Astrocyte (in vitro differentiated cells and primary cell): ENCODE data around the gene ABI1. TPM values are rescaled to one million over a fixed set of nuclear protein-coding genes. Genes with fewer than 3 reads are reported as not detected.
A peak's percentile ranks its signal among the peaks of the same experiment; 100 is the strongest.
"Not testable (repeated sequence)": the region's sequence is repeated elsewhere in the genome, so short reads cannot be mapped to it uniquely, and the experiment has no call there.

Experiments
- DNase-seq: peaks from one replicate; pipeline ENCODE4 v3.0.0-alpha.2; 2010; ENCODE audit warnings: low read depth
- FAIRE-seq: peaks from 2 replicates; lab custom pipeline; 2011; peaks lifted over from hg19 to GRCh38; lab: Jason Lieb, UNC
- H2AFZ ChIP-seq: 2 replicates; pipeline ENCODE4 v1.6.0; 2012; ENCODE audit warnings: low read depth, low read length, inconsistent platforms
- H3K27ac ChIP-seq: 2 replicates; pipeline ENCODE4 v1.5.1; 2011; ENCODE audit warnings: low read depth, low read length, inconsistent platforms
- H3K27me3 ChIP-seq: 2 replicates; pipeline ENCODE4 v1.6.0; 2011; ENCODE audit warnings: low read length, inconsistent platforms; ENCODE audit not compliant: insufficient read depth
- H3K36me3 ChIP-seq: 2 replicates; pipeline ENCODE4 v1.5.1; 2011; ENCODE audit warnings: low read length, inconsistent platforms; ENCODE audit not compliant: insufficient read depth
- H3K4me1 ChIP-seq: 2 replicates; pipeline ENCODE4 v1.5.1; 2011; ENCODE audit warnings: low read length, inconsistent platforms; ENCODE audit not compliant: insufficient read depth
- H3K4me2 ChIP-seq: 2 replicates; pipeline ENCODE4 v1.6.0; 2012; ENCODE audit warnings: low read length, inconsistent platforms
- H3K4me3 ChIP-seq: 2 replicates; pipeline ENCODE4 v1.5.1; 2011; ENCODE audit warnings: low read depth, mild to moderate bottlenecking, low read length, inconsistent platforms; ENCODE audit not compliant: insufficient read depth
- H3K79me2 ChIP-seq: 2 replicates; pipeline ENCODE4 v1.6.0; 2012; ENCODE audit warnings: mild to moderate bottlenecking, low read length, inconsistent platforms; ENCODE audit not compliant: insufficient read depth
- H3K9ac ChIP-seq: 2 replicates; pipeline ENCODE4 v1.6.0; 2012; ENCODE audit warnings: mild to moderate bottlenecking, low read length, inconsistent platforms
- H3K9me3 ChIP-seq: 2 replicates; pipeline ENCODE4 v1.5.1; 2012; ENCODE audit warnings: low read depth, mild to moderate bottlenecking, low read length, inconsistent platforms; ENCODE audit not compliant: insufficient read depth
- H4K20me1 ChIP-seq: 2 replicates; pipeline ENCODE4 v1.6.0; 2012; ENCODE audit warnings: low read length, inconsistent platforms; ENCODE audit not compliant: insufficient read depth
- H3K27ac Mint-ChIP-seq: one replicate; pipeline ENCODE4 v1.8.0; 2021; ENCODE audit warnings: mild to moderate bottlenecking, mixed read lengths; ENCODE audit not compliant: unreplicated experiment
- H3K27me3 Mint-ChIP-seq: one replicate; pipeline ENCODE4 v1.8.0; 2021; ENCODE audit warnings: low read depth, mixed read lengths; ENCODE audit not compliant: unreplicated experiment
- H3K36me3 Mint-ChIP-seq: one replicate; pipeline ENCODE4 v1.8.0; 2021; ENCODE audit warnings: low read depth, mixed read lengths; ENCODE audit not compliant: unreplicated experiment
- H3K4me1 Mint-ChIP-seq: one replicate; pipeline ENCODE4 v1.8.0; 2021; ENCODE audit warnings: low read depth, mixed read lengths; ENCODE audit not compliant: unreplicated experiment
- H3K4me3 Mint-ChIP-seq: one replicate; pipeline ENCODE4 v1.8.0; 2021; ENCODE audit warnings: mild to moderate bottlenecking, moderate library complexity, mixed read lengths; ENCODE audit not compliant: unreplicated experiment
- H3K9me3 Mint-ChIP-seq: one replicate; pipeline ENCODE4 v1.8.0; 2021; ENCODE audit warnings: mild to moderate bottlenecking, mixed read lengths; ENCODE audit not compliant: unreplicated experiment
- EZH2 ChIP-seq: IDR thresholded peaks from 2 replicates; pipeline ENCODE4 v1.6.1; 2012; ENCODE audit warnings: mild to moderate bottlenecking, low read length, inconsistent platforms; ENCODE audit not compliant: insufficient read depth
- total RNA-seq: library from RNA; stranded (reverse); gene quantifications from 2 replicates; pipeline ENCODE4 v1.2.1, GENCODE V29; 2021
- TF ChIP-seq, protein P1 (sequence below): IDR thresholded peaks from 2 replicates; pipeline ENCODE4 v1.5.1; 2011; ENCODE audit warnings: low read depth, mild to moderate bottlenecking, inconsistent platforms, low read length, moderate library complexity; ENCODE audit not compliant: insufficient read depth

ABI1 gene
- total RNA-seq, 1 donor from 2014 or later: 65.1 TPM

DNA sequence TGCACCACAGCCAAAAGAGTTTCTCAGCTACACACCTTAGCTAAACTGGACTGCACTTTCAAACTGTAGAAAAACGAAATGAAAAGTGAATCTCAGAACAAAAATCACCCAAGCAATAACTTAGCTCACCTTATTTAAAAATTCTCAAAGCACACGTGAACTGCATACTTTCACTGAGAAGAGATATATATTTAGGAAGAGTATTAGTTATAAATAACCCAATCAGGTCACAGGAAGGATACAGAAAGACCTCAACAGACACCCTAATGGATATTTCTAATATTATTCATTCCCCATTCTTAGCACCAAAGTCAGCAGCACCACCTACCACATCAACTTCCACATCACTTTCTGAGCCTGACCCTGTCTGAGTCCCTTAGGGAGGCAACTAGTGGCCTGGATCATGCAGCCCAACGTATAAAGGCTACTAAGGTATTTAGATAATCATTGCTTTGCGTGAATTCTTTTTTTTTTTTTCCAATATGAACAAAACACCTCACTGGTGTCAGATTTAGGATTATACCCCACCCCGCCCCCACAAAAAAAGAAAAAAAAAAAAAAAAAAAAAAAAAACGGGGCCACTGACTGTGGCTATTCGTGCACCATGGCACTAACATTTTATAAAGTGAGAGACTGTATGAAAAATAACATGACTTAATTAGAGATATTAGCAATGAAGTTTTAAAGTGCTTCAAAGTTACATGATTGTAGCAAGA, 2.6 kb downstream of the ABI1 start:
- H3K79me2 ChIP-seq: peaks cover 75% of the 10 kb centered on the region
- peaks cover 16% of the 10 kb centered on the region for H3K4me1 ChIP-seq
- Mint-ChIP-seq H3K9me3 (no peaks in the 10 kb centered on the region), H3K27ac (peak overlapping the region; percentile 91), H3K36me3 (no peaks in the 10 kb centered on the region), H3K4me3 (peak overlapping the region; percentile 96), H3K27me3 (no peaks in the 10 kb centered on the region), H3K4me1 (peaks cover 24% of the 10 kb centered on the region)
- DNase-seq: peak; percentile 37
- peak overlapping the region; percentile 94 for H3K27ac ChIP-seq
- TF ChIP-seq, protein P1, sequence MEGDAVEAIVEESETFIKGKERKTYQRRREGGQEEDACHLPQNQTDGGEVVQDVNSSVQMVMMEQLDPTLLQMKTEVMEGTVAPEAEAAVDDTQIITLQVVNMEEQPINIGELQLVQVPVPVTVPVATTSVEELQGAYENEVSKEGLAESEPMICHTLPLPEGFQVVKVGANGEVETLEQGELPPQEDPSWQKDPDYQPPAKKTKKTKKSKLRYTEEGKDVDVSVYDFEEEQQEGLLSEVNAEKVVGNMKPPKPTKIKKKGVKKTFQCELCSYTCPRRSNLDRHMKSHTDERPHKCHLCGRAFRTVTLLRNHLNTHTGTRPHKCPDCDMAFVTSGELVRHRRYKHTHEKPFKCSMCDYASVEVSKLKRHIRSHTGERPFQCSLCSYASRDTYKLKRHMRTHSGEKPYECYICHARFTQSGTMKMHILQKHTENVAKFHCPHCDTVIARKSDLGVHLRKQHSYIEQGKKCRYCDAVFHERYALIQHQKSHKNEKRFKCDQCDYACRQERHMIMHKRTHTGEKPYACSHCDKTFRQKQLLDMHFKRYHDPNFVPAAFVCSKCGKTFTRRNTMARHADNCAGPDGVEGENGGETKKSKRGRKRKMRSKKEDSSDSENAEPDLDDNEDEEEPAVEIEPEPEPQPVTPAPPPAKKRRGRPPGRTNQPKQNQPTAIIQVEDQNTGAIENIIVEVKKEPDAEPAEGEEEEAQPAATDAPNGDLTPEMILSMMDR: no peak
- no peak for TF ChIP-seq EZH2
- H3K9ac ChIP-seq: peak overlapping the region; percentile 94
- H3K27me3 ChIP-seq: no peaks in the 10 kb centered on the region
- no peaks in the 10 kb centered on the region for H3K36me3 ChIP-seq
- H4K20me1 ChIP-seq: peaks cover 63% of the 10 kb centered on the region
- peak overlapping the region; percentile 86 for H3K4me2 ChIP-seq
- H3K4me3 ChIP-seq: peak overlapping the region; percentile 93
- no peak overlapping the region for H2AFZ ChIP-seq
- H3K9me3 ChIP-seq: no peaks in the 10 kb centered on the region
- no peak for FAIRE-seq

GRCh38 chr10:26857553-26857952, 3.2 kb downstream of the ABI1 start:
- Mint-ChIP-seq H3K4me3 (peak overlapping the region; percentile 96), H3K27ac (peak overlapping the region; percentile 86), H3K4me1 (peaks cover 24% of the 10 kb centered on the region)
- not testable (repeated sequence) for DNase-seq, H3K9me3 Mint-ChIP-seq, H3K27me3 ChIP-seq, H3K9me3 ChIP-seq, FAIRE-seq, H3K36me3 ChIP-seq, H3K4me3 ChIP-seq, H3K27me3 Mint-ChIP-seq, H3K36me3 Mint-ChIP-seq, H2AFZ ChIP-seq
- peaks cover 16% of the 10 kb centered on the region for H3K4me1 ChIP-seq
- peaks cover 81% of the 10 kb centered on the region for H3K79me2 ChIP-seq
- H3K4me2 ChIP-seq: peak overlapping the region; percentile 86
- H3K27ac ChIP-seq: peak overlapping the region; percentile 36
- H3K9ac ChIP-seq: peak overlapping the region; percentile 94
- H4K20me1 ChIP-seq: peaks cover 69% of the 10 kb centered on the region

DNA sequence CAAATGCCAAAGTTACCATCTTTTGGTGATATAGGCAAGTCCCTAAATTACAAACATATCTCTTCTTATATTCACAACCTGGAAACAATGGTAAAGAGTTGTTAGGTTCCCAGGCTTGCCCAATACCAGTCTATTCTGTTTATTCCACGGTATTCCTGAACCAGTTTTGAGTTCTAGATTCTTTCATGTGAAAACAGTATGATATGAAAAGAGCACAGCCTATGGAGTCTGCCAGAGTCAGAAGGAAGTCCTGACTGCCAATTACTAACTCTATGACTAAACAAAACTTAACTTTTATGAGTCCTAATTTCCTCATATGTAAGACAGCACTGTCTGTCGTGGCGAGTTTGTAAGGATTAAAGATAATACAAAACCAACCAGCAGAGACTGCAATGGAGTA, 5.6 kb downstream of the ABI1 start:
- no peak overlapping the region for H3K27ac ChIP-seq
- H3K9ac ChIP-seq: no peak overlapping the region
- DNase-seq: peak; percentile 23
- no peak overlapping the region for H3K27ac Mint-ChIP-seq
- H3K4me2 ChIP-seq: no peak overlapping the region
- H3K4me3 ChIP-seq: no peak overlapping the region
- no peak overlapping the region for H2AFZ ChIP-seq
- no peak overlapping the region for H3K4me3 Mint-ChIP-seq
- peaks cover 99% of the 10 kb centered on the region for H3K79me2 ChIP-seq
- TF ChIP-seq, protein P1: no peak
- TF ChIP-seq EZH2: no peak
- FAIRE-seq: no peak
- peaks cover 16% of the 10 kb centered on the region for H3K4me1 ChIP-seq
- no peaks in the 10 kb centered on the region for H3K36me3 Mint-ChIP-seq
- H3K27me3 Mint-ChIP-seq: no peaks in the 10 kb centered on the region
- no peaks in the 10 kb centered on the region for H3K9me3 ChIP-seq
- no peaks in the 10 kb centered on the region for H3K27me3 ChIP-seq
- peaks cover 92% of the 10 kb centered on the region for H4K20me1 ChIP-seq
- no peaks in the 10 kb centered on the region for H3K9me3 Mint-ChIP-seq
- peaks cover 33% of the 10 kb centered on the region for H3K4me1 Mint-ChIP-seq
- H3K36me3 ChIP-seq: no peaks in the 10 kb centered on the region
